ENCODE measurements around the gene DPH5. TPM values are rescaled to one million over a fixed set of nuclear protein-coding genes. Genes with fewer than 3 reads are reported as not detected.

Gene DPH5
- total RNA-seq, 1 experiment from 2014 or later: 76.8 TPM

DNA sequence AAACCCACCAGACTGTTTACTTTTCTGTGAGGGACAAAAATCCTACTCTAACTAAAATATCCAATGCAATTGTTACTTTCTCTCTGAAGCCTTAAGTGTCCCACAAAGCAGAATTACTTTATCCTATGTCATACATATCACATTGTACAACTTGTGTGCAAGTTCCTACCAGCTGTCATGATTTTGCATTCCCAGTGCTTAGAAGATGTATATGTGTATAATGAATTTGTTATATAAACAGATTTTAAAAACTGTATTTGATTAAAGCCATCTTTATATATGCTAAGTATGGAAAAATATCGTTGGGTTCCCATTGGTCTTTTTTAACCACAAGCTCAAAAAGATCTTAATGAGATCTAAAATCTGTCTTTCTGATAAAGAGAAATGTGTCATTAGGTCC is 57.0 kb downstream of the DPH5 start:
- peaks cover 58% of the 10 kb centered on the region for H3K36me3 Mint-ChIP-seq (ENCODE audit: insufficient read depth, unreplicated experiment)
- POLR2A ChIA-PET: no interaction called here
- H3K27me3 Mint-ChIP-seq (ENCODE audit: insufficient read depth, unreplicated experiment): no peaks in the 10 kb centered on the region
- intact Hi-C loops (cut with micrococcal nuclease): no loop called here
- CTCF ChIA-PET: no interaction called here
- TF ChIP-seq, protein P1, sequence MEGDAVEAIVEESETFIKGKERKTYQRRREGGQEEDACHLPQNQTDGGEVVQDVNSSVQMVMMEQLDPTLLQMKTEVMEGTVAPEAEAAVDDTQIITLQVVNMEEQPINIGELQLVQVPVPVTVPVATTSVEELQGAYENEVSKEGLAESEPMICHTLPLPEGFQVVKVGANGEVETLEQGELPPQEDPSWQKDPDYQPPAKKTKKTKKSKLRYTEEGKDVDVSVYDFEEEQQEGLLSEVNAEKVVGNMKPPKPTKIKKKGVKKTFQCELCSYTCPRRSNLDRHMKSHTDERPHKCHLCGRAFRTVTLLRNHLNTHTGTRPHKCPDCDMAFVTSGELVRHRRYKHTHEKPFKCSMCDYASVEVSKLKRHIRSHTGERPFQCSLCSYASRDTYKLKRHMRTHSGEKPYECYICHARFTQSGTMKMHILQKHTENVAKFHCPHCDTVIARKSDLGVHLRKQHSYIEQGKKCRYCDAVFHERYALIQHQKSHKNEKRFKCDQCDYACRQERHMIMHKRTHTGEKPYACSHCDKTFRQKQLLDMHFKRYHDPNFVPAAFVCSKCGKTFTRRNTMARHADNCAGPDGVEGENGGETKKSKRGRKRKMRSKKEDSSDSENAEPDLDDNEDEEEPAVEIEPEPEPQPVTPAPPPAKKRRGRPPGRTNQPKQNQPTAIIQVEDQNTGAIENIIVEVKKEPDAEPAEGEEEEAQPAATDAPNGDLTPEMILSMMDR (IDR thresholded peaks at IDR 0.05; ENCODE audit: unreplicated experiment): no peak
- H3K27ac Mint-ChIP-seq (ENCODE audit: low read depth, unreplicated experiment): no peak overlapping the region
- H3K9me3 Mint-ChIP-seq (ENCODE audit: unreplicated experiment): no peaks in the 10 kb centered on the region
- H3K4me1 Mint-ChIP-seq (ENCODE audit: insufficient read depth, unreplicated experiment): peaks cover 4% of the 10 kb centered on the region
- no peak overlapping the region for H3K4me3 Mint-ChIP-seq (ENCODE audit: unreplicated experiment)
- DNase-seq (ENCODE audit: unreplicated experiment): no peak
- no TSS peak for BruUV-seq (replicated peaks)

- ChIA-PET CTCF (interaction anchor here (0.7 to 2.4 kb wide), 5 partner anchors 26 to 710 kb away, joined by 3 to 10 read pairs (median 4); no protein-coding TSS in a partner anchor), POLR2A (interaction anchor here (0.6 kb wide), 2 partner anchors 37 to 272 kb away, joined by 4 read pairs; no protein-coding TSS in a partner anchor)
Observed at GRCh38 chr1:100960098-100960497, 65.5 kb downstream of the DPH5 start.

DNA sequence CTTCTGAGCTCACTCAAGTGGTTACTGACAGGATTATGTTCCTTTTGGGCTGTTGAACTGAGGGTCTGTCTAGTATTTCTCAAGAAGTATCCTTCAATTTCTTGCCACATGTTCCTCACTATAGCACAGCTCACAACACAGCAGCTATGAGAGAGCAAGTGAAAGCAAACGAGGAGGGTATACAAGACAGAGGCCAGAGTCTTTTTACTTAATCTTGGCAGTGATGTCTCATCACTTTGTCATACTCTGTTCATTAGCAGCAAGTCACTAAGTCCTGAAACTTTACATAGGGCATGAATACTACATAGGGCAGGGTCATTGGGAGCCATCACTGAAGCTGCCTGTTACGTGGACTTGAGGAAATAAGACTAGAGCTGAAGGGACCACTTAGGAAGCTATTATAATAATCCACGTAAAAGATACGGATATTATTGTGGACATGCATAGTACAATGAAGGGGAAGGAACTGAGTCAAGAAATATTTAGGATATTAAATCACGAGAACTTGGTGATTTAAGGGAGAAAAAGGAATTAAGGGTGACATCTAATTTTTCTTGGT is 66.0 kb downstream of the DPH5 start:
- H3K4me3 Mint-ChIP-seq (ENCODE audit: unreplicated experiment): no peak overlapping the region

More at GRCh38 chr1:100960098-100960497, 65.5 kb downstream of the DPH5 start:
- no peaks in the 10 kb centered on the region for H3K27me3 Mint-ChIP-seq (ENCODE audit: insufficient read depth, unreplicated experiment)
- intact Hi-C loops (cut with micrococcal nuclease): no loop called here
- H3K36me3 Mint-ChIP-seq (ENCODE audit: insufficient read depth, unreplicated experiment): peaks cover 51% of the 10 kb centered on the region
- H3K4me1 Mint-ChIP-seq (ENCODE audit: insufficient read depth, unreplicated experiment): peaks cover 5% of the 10 kb centered on the region
- TF ChIP-seq, protein P1 (IDR thresholded peaks at IDR 0.05; ENCODE audit: unreplicated experiment): no peak
- DNase-seq (ENCODE audit: unreplicated experiment): no peak
- BruUV-seq (replicated peaks): no TSS peak
- no peak overlapping the region for H3K4me3 Mint-ChIP-seq (ENCODE audit: unreplicated experiment)
- H3K9me3 Mint-ChIP-seq (ENCODE audit: unreplicated experiment): no peaks in the 10 kb centered on the region
- H3K27ac Mint-ChIP-seq (ENCODE audit: low read depth, unreplicated experiment): no peak overlapping the region

DNA sequence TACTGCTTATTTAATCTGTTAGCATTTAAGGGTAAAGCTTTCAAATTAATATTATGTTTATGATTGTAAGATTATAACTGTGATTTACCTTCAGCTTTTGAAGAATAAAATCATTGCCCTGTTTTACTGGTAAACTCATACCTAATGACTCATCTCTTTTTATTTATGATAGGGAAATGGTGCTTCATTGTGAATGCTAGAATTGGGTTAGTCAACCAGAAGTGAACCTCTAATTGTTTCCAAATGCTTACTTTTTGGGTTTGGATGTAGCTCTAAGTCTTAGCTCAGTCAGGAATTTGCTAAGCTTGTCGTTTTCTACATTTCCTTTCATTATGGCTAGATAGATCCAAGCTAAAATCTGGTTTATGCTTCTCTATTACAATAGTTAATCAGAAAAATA is 70.3 kb downstream of the DPH5 start:
- Mint-ChIP-seq H3K4me1 (ENCODE audit: insufficient read depth, unreplicated experiment) (peaks cover 10% of the 10 kb centered on the region), H3K36me3 (ENCODE audit: insufficient read depth, unreplicated experiment) (peaks cover 35% of the 10 kb centered on the region), H3K27me3 (ENCODE audit: insufficient read depth, unreplicated experiment) (no peaks in the 10 kb centered on the region), H3K9me3 (ENCODE audit: unreplicated experiment) (no peaks in the 10 kb centered on the region), H3K27ac (ENCODE audit: low read depth, unreplicated experiment) (no peak overlapping the region), H3K4me3 (ENCODE audit: unreplicated experiment) (no peak overlapping the region)
- DNase-seq (ENCODE audit: unreplicated experiment): peak; percentile 38
- BruUV-seq (replicated peaks): no TSS peak
- CTCF ChIA-PET: interaction anchor here (0.9 to 1.0 kb wide), 2 partner anchors 23 to 333 kb away, joined by 4 to 6 read pairs; no protein-coding TSS in a partner anchor
- intact Hi-C loops (cut with micrococcal nuclease): no loop called here
- TF ChIP-seq, protein P1 (IDR thresholded peaks at IDR 0.05; ENCODE audit: unreplicated experiment): no peak
- POLR2A ChIA-PET: interaction anchor here (0.6 to 1.5 kb wide), 4 partner anchors 15 to 69 kb away, joined by 3 to 4 read pairs (median 4); no protein-coding TSS in a partner anchor

More for the DNA sequence above, 66.0 kb downstream of the DPH5 start:
- ChIA-PET CTCF (interaction anchor here (0.8 to 2.4 kb wide), 5 partner anchors 11 to 353 kb away, joined by 3 to 10 read pairs (median 4); no protein-coding TSS in a partner anchor), POLR2A (interaction anchor here (0.6 to 1.2 kb wide), 3 partner anchors 26 to 273 kb away, joined by 3 to 5 read pairs (median 4); no protein-coding TSS in a partner anchor)
- H3K27me3 Mint-ChIP-seq (ENCODE audit: insufficient read depth, unreplicated experiment): no peaks in the 10 kb centered on the region
- H3K9me3 Mint-ChIP-seq (ENCODE audit: unreplicated experiment): no peaks in the 10 kb centered on the region
- DNase-seq (ENCODE audit: unreplicated experiment): no peak
- peaks cover 5% of the 10 kb centered on the region for H3K4me1 Mint-ChIP-seq (ENCODE audit: insufficient read depth, unreplicated experiment)
- intact Hi-C loops (cut with micrococcal nuclease): no loop called here
- H3K27ac Mint-ChIP-seq (ENCODE audit: low read depth, unreplicated experiment): no peak overlapping the region
- BruUV-seq (replicated peaks): no TSS peak
- peaks cover 46% of the 10 kb centered on the region for H3K36me3 Mint-ChIP-seq (ENCODE audit: insufficient read depth, unreplicated experiment)
- TF ChIP-seq, protein P1 (IDR thresholded peaks at IDR 0.05; ENCODE audit: unreplicated experiment): no peak

Data from MCF 10A (cell line).